Measurements from ENCODE around the gene SMIM41.

- TF ChIP-seq CTCF (IDR thresholded peaks at IDR 0.05): no peak
- no peak for TF ChIP-seq POLR2A (IDR thresholded peaks at IDR 0.05)
These were observed 47.1 kb upstream of the SMIM41 start for GRCh38 chr12:52032446-52032803.
